Memory B cell (primary cell): ENCODE results near the gene CABP7.

Experiments
- ATAC-seq: fragments of 150-1000 bp; cut with Tn5 transposase; 2 replicates; pipeline ENCODE4 v1.10.0; 2021; ENCODE audit warnings: low read depth, mild to moderate bottlenecking, moderate library complexity
- DNase-seq, 2 donors: peaks; one replicate each; pipeline ENCODE4 v3.0.0; 2022; ENCODE audit warnings: low spot score in 2 of 2
- H3K27ac Mint-ChIP-seq: one replicate; pipeline ENCODE4 v1.8.0; 2022; ENCODE audit warnings: mild to moderate bottlenecking, moderate library complexity, mixed read lengths
- H3K27me3 Mint-ChIP-seq: one replicate; pipeline ENCODE4 v1.8.0; 2022; ENCODE audit warnings: mixed read lengths
- H3K36me3 Mint-ChIP-seq: one replicate; pipeline ENCODE4 v1.8.0; 2022; ENCODE audit warnings: mild to moderate bottlenecking, mixed read lengths
- H3K4me1 Mint-ChIP-seq: one replicate; pipeline ENCODE4 v1.8.0; 2022; ENCODE audit warnings: mixed read lengths
- H3K4me3 Mint-ChIP-seq: one replicate; pipeline ENCODE4 v1.8.0; 2022; ENCODE audit warnings: mild to moderate bottlenecking, moderate library complexity, mixed read lengths
- H3K9me3 Mint-ChIP-seq: one replicate; pipeline ENCODE4 v1.8.0; 2022; ENCODE audit warnings: mixed read lengths

The CABP7 gene

GRCh38 chr22:29755889-29756288 is 36.1 kb downstream of the CABP7 start:
- no peaks in the 10 kb centered on the region for H3K27me3 Mint-ChIP-seq
- no peaks in the 10 kb centered on the region for H3K9me3 Mint-ChIP-seq
- DNase-seq (no peak), ATAC-seq (no peak)
- no peak overlapping the region for H3K4me3 Mint-ChIP-seq
- peaks cover 9% of the 10 kb centered on the region for H3K4me1 Mint-ChIP-seq
- H3K36me3 Mint-ChIP-seq: no peaks in the 10 kb centered on the region
- H3K27ac Mint-ChIP-seq: no peak overlapping the region

- Mint-ChIP-seq H3K27me3 (no peaks in the 10 kb centered on the region), H3K4me1 (peaks cover 9% of the 10 kb centered on the region), H3K9me3 (no peaks in the 10 kb centered on the region), H3K4me3 (no peak overlapping the region), H3K36me3 (no peaks in the 10 kb centered on the region), H3K27ac (no peak overlapping the region)
- DNase-seq (no peak), ATAC-seq (no peak)
Observed at GRCh38 chr22:29756341-29756740, 36.5 kb downstream of the CABP7 start.

- no peak for DNase-seq
- ATAC-seq: no peak
- Mint-ChIP-seq H3K4me1 (peaks cover 9% of the 10 kb centered on the region), H3K4me3 (no peak overlapping the region), H3K36me3 (no peaks in the 10 kb centered on the region), H3K27me3 (no peaks in the 10 kb centered on the region), H3K9me3 (no peaks in the 10 kb centered on the region), H3K27ac (no peak overlapping the region)
Observed at GRCh38 chr22:29757096-29757495, 37.3 kb downstream of the CABP7 start.

GRCh38 chr22:29758068-29758622 is 38.3 kb downstream of the CABP7 start:
- no peak overlapping the region for H3K4me3 Mint-ChIP-seq
- ATAC-seq (no peak), DNase-seq (no peak)
- peaks cover 9% of the 10 kb centered on the region for H3K4me1 Mint-ChIP-seq
- no peaks in the 10 kb centered on the region for H3K9me3 Mint-ChIP-seq
- no peak overlapping the region for H3K27ac Mint-ChIP-seq
- H3K36me3 Mint-ChIP-seq: no peaks in the 10 kb centered on the region
- H3K27me3 Mint-ChIP-seq: no peaks in the 10 kb centered on the region

GRCh38 chr22:29758959-29759358 is 39.2 kb downstream of the CABP7 start:
- H3K4me3 Mint-ChIP-seq: no peak overlapping the region
- no peak overlapping the region for H3K27ac Mint-ChIP-seq
- H3K9me3 Mint-ChIP-seq: no peaks in the 10 kb centered on the region
- DNase-seq (no peak), ATAC-seq (no peak)
- peaks cover 9% of the 10 kb centered on the region for H3K4me1 Mint-ChIP-seq
- no peaks in the 10 kb centered on the region for H3K36me3 Mint-ChIP-seq
- H3K27me3 Mint-ChIP-seq: no peaks in the 10 kb centered on the region

- no peak overlapping the region for H3K27ac Mint-ChIP-seq
- H3K4me1 Mint-ChIP-seq: peaks cover 8% of the 10 kb centered on the region
- H3K36me3 Mint-ChIP-seq: no peaks in the 10 kb centered on the region
- ATAC-seq (no peak), DNase-seq (no peak)
- H3K27me3 Mint-ChIP-seq: no peaks in the 10 kb centered on the region
- no peaks in the 10 kb centered on the region for H3K9me3 Mint-ChIP-seq
- no peak overlapping the region for H3K4me3 Mint-ChIP-seq
Observed at GRCh38 chr22:29762263-29762662, 42.5 kb downstream of the CABP7 start.

- DNase-seq (no peak), ATAC-seq (peak; percentile 13)
- Mint-ChIP-seq H3K4me1 (peaks cover 17% of the 10 kb centered on the region), H3K4me3 (peak overlapping the region; percentile 99), H3K27me3 (no peaks in the 10 kb centered on the region), H3K36me3 (peaks cover 4% of the 10 kb centered on the region), H3K9me3 (no peaks in the 10 kb centered on the region), H3K27ac (no peak overlapping the region)
Observed at GRCh38 chr22:29765905-29766631, 46.3 kb downstream of the CABP7 start.

- peak; percentile 89 for ATAC-seq
- peaks cover 17% of the 10 kb centered on the region for H3K4me1 Mint-ChIP-seq
- peak within 1 kb of the TSS; percentile 95 for H3K27ac Mint-ChIP-seq
- H3K4me3 Mint-ChIP-seq: peak within 1 kb of the TSS; percentile 99
- no peaks in the 10 kb centered on the region for H3K27me3 Mint-ChIP-seq
- peak; percentile 73 to 82 for DNase-seq
- no peaks in the 10 kb centered on the region for H3K9me3 Mint-ChIP-seq
- peaks cover 4% of the 10 kb centered on the region for H3K36me3 Mint-ChIP-seq
Observed at GRCh38 chr22:29766632-29767170, 46.9 kb downstream of the CABP7 start, which contains the start of gene ZMAT5. Gene ZMAT5, minus strand, starts transcription at chr22:29767007. Its CDS starts 18,463 bp downstream, at chr22:29748544.

GRCh38 chr22:29767171-29768051 is 47.6 kb downstream of the CABP7 start, which contains the start of gene UQCR10:
Gene UQCR10, plus strand, starts transcription at chr22:29767369. Its CDS starts 30 bp downstream, at chr22:29767399.
- Mint-ChIP-seq H3K9me3 (no peaks in the 10 kb centered on the region), H3K27me3 (no peaks in the 10 kb centered on the region), H3K36me3 (peaks cover 8% of the 10 kb centered on the region), H3K4me3 (peak within 1 kb of the TSS; percentile 99), H3K4me1 (peaks cover 17% of the 10 kb centered on the region), H3K27ac (peak within 1 kb of the TSS; percentile 95)
- DNase-seq (peak; percentile 83 to 85), ATAC-seq (peak; percentile 82)

- DNase-seq: no peak
Observed at GRCh38 chr22:29768052-29768693, 48.4 kb downstream of the CABP7 start.

GRCh38 chr22:29769723-29770321 is 50.0 kb downstream of the CABP7 start:
- no peak overlapping the region for H3K4me3 Mint-ChIP-seq

More at GRCh38 chr22:29768052-29768693, 48.4 kb downstream of the CABP7 start:
- no peaks in the 10 kb centered on the region for H3K27me3 Mint-ChIP-seq
- H3K36me3 Mint-ChIP-seq: peaks cover 10% of the 10 kb centered on the region
- peak overlapping the region; percentile 95 for H3K27ac Mint-ChIP-seq
- ATAC-seq: no peak
- H3K9me3 Mint-ChIP-seq: no peaks in the 10 kb centered on the region
- peaks cover 17% of the 10 kb centered on the region for H3K4me1 Mint-ChIP-seq
- peak overlapping the region; percentile 99 for H3K4me3 Mint-ChIP-seq

GRCh38 chr22:29772170-29772641 is 52.4 kb downstream of the CABP7 start:
- Mint-ChIP-seq H3K4me1 (peaks cover 9% of the 10 kb centered on the region), H3K4me3 (no peak overlapping the region), H3K27me3 (no peaks in the 10 kb centered on the region), H3K9me3 (no peaks in the 10 kb centered on the region), H3K27ac (no peak overlapping the region), H3K36me3 (peaks cover 10% of the 10 kb centered on the region)
- no peak for DNase-seq
- no peak for ATAC-seq

More at GRCh38 chr22:29769723-29770321, 50.0 kb downstream of the CABP7 start:
- ATAC-seq (no peak), DNase-seq (no peak)
- H3K27me3 Mint-ChIP-seq: no peaks in the 10 kb centered on the region
- peaks cover 10% of the 10 kb centered on the region for H3K36me3 Mint-ChIP-seq
- H3K27ac Mint-ChIP-seq: no peak overlapping the region
- H3K4me1 Mint-ChIP-seq: peaks cover 17% of the 10 kb centered on the region
- H3K9me3 Mint-ChIP-seq: no peaks in the 10 kb centered on the region

GRCh38 chr22:29773233-29773632 is 53.4 kb downstream of the CABP7 start:
- Mint-ChIP-seq H3K27ac (no peak overlapping the region), H3K4me1 (peaks cover 5% of the 10 kb centered on the region), H3K36me3 (peaks cover 10% of the 10 kb centered on the region), H3K9me3 (no peaks in the 10 kb centered on the region), H3K4me3 (no peak overlapping the region), H3K27me3 (no peaks in the 10 kb centered on the region)
- ATAC-seq (no peak), DNase-seq (no peak)
